CD4-positive, alpha-beta T cell treated with Interleukin-12 subunit alpha and Interleukin-12 subunit beta, for 1 hour (primary cell): ENCODE results near the gene KLK5.
"Not testable (repeated sequence)": the region's sequence is repeated elsewhere in the genome, so short reads cannot be mapped to it uniquely, and the experiment has no call there.

Experiments used
- DNase-seq: peaks from one replicate; pipeline ENCODE4 v3.0.0-alpha.2; 2020

The KLK5 gene

DNA sequence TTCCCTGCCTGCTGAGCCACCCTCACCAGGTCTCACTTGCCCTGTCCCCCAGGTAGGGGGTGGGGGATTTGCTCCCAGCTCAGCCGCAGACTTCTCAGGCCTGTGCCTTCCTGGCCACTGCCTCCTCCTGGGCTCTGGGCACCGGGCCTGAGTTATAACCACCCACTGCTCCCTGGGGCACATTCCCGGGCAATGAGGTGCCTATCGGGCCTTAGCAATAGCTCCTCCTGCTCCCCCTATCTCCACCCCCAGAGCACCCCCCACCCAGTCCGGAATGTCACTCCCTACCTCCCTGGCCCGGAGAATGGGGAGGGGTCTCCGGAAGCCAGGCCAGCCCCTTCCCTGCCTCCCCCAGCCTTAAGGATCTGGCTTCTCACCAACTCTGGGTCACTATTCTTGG, at the start of gene KLK5:
Gene KLK5 (minus strand): TSS at position 129 of the 400 bp plus-strand sequence. CDS start 381 bp downstream, outside the sequence.
- DNase-seq: no peak

GRCh38 chr19:51002089-51002532, 49.3 kb upstream of the KLK5 start:
- DNase-seq: no peak

DNA sequence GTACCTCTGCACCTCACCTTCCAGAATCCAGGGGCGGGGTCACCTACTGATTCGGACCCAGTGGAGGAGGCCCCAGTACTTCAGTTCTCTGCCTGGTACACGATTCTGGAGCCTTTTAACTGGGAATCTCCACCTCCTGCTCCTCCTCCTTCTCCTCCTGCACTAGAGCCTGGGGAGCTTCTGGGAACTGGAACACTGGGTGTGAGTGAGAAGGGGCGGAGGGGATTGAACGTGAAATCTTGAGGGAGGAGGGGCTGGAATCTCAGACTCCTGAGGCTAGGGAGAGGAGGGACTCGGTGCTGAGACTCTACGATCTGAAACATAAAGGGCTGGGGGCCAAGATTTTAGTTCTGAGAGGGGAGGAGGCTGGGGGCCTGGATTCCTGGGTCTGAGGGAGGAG, 48.7 kb upstream of the KLK5 start, which contains the start of gene KLK8:
Gene KLK8 (minus strand): TSS at position 90 of the 400 bp plus-strand sequence. CDS start 437 bp downstream, outside the sequence.
- DNase-seq: no peak

DNA sequence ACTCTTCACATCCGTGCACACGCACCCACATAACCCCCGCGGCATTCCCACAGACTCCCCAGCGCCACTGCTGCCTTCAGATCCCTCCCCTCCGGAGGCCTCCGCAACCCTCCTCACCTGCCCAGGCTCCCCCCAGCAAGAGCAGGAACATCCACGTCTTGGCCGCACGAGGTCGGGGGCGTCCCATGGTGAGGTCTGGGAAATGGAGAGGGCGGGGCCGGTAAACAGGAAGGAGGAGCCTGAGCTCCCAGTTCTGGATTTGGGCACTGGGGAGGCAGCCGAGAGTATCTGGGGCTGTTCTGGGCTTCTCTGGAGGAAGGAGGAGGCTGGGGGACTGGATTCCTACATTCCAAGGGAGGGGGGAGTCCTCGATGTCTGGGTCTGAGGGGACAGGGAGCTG, 48.1 kb upstream of the KLK5 start:
- no peak for DNase-seq

- no peak for DNase-seq
Measured at GRCh38 chr19:51000426-51000825, 47.6 kb upstream of the KLK5 start.

DNA sequence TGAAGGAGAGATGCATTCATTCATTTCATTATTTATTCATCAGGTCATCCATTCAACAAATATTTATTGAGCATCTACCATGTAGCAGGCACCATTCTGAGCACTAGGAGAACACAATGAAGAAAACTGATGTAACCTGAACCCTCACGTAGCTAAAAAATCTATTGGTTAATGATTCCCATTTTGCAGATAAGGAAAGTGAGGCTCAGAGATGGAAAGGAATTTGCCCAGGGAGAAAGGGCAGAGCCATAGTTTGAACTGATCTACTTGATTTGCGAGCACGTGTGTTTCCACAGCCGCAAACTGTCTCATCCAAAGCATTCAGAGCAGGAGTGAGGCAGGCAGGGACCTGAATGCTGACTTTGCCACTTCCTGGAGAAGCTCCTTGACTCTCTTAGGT, 45.8 kb upstream of the KLK5 start:
- no peak for DNase-seq

GRCh38 chr19:50998061-50998460, 45.2 kb upstream of the KLK5 start:
- no peak for DNase-seq

- DNase-seq: no peak
Measured at GRCh38 chr19:50994129-50994528, 41.3 kb upstream of the KLK5 start.

DNA sequence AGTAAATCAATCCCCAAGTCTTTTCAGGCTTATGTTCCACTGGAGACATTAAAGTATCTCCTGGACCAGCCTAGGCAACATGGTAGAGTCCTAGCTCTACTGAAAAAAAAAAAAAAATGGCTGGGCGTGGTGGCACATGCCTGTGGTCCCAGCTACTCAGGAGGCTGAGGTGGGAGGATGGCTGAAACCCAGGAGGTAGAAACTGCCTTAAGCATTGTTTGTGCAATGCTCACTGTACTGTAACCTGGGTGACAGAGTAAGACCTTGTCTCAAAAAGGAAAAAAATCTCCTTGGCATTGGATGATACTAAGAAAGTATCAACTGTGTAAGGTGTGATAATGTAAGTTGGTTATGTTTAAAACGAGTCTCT, 39.8 kb upstream of the KLK5 start:
- no peak for DNase-seq

- DNase-seq: not testable (repeated sequence)
Measured at GRCh38 chr19:50984416-50984815, 31.6 kb upstream of the KLK5 start.

DNA sequence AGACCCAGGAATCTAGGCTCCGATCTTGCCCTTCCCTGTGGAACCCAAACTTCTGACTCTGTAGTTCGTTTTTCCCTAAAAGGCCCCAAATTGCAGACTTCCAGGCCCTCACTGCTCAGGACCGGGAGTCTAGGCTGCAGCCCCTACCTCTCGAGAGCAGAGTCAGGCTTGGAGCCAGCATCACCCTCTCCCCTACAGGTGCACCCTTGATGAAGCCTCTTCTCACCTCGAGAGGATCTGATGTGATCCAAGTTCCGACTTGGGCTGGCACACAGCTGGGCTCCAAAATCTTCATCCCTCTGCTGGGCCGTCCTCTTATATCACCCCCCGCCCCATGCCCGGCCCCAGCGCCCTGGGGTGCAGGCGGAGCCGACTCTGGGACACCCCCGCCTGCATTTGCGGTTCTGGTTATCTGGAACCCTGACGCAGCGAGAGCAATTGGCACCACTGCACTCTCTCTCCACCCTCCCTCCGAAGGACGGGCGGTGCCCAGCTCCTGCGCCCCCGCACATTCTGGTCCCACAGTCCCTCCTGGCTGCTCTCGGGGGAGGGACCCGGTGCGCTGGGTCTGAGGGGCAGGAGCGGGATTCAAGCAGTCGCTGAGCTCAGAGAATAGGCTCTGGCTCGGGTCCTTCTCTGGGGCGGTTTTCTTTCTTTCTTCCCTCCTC, 30.9 kb upstream of the KLK5 start, which contains the start of gene KLK7:
Gene KLK7 (minus strand): TSS at position 293 of the 668 bp plus-strand sequence. CDS start 1,518 bp downstream, outside the sequence.
- DNase-seq: no peak

DNA sequence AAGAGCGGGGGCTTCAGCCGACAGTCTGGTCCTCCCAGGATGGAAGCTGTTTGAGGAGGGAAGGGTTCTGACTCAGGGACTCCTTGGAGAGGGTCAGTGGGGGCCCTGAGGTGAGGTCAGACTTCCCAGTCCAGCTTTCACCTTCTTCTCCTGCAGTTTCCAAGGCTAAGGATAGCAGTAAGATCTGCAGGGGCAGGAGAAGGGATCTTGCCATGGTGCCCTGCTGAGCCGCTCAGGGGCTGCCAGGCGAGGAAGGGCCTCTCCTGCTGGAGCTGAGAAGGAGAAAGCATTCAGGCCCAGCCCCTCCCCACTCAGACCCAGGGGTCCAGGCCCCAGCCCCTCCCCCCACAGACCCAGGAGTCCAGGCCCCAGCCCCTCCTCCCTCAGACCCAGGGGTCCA, 29.3 kb upstream of the KLK5 start:
- no peak for DNase-seq

DNA sequence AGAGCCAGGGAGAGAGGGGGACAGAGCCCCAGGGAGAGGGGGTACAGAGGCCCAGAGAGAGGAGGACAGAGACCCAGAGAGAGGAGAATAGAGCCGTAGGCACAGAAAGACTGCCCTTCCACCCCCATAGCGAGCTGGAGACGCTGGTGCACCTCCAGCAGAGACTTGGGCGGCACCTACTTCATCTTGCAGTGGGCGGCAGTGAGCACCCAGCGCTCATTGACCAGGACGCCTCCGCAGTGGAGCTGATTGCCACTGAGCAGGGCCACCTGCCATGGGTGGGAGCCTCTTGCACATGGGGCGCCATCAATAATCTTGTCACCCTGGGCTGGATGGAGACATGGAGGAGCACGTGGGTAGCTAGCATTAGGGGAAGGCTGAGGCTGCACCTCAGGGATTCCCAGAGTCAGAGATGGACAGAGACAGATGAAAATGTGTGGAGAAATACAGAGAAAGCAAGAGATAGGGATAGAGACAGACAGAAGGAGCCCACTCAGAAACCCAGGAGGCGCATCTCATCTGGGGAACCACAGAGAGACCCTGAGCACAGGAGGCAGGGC, 28.8 kb upstream of the KLK5 start:
- DNase-seq: no peak

- DNase-seq: no peak
Measured at GRCh38 chr19:50980208-50980607, 27.4 kb upstream of the KLK5 start.

DNA sequence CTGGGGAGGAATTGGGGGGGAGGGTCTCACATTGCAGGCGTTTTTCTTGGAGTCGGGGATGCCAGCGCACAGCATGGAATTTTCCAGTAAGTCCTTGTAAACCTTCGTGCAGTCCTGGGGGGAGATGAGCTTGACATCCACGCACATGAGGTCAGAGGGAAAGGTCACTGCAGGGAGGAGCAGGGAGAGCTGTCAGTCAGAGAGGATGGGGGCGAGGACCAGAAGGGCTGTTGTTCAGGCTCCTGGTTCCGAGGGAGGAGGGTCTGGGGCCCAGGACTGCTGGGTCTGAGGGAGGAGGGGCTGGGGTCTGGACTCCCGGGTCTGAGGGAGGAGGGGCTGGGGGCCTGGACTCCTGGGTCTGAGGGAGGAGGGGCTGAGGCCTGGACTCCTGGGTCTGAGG, 26.9 kb upstream of the KLK5 start:
- no peak for DNase-seq

- DNase-seq: no peak
Measured at GRCh38 chr19:50978772-50979390, 26.0 kb upstream of the KLK5 start.

DNA sequence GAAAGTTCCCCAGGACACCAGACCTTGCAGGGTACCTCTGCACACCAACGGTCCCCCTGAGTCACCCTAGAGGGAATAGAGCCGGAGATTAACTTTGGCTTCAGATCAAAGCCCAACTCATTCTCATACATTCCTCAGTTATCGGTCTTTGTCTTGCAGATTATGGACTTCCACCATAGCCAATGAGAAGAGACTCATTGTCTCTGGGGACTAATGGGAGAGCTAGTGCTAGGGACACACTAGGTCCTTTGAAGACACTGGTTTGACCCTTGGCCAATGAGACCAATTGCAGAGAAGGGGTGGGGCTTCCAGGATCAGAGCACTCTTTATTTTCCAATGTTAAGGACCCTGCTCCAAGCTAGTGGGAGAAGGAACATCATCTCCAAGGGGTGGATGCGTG, 24.8 kb upstream of the KLK5 start:
- no peak for DNase-seq

- DNase-seq: no peak
Measured at GRCh38 chr19:50975766-50976165, 22.9 kb upstream of the KLK5 start.

DNA sequence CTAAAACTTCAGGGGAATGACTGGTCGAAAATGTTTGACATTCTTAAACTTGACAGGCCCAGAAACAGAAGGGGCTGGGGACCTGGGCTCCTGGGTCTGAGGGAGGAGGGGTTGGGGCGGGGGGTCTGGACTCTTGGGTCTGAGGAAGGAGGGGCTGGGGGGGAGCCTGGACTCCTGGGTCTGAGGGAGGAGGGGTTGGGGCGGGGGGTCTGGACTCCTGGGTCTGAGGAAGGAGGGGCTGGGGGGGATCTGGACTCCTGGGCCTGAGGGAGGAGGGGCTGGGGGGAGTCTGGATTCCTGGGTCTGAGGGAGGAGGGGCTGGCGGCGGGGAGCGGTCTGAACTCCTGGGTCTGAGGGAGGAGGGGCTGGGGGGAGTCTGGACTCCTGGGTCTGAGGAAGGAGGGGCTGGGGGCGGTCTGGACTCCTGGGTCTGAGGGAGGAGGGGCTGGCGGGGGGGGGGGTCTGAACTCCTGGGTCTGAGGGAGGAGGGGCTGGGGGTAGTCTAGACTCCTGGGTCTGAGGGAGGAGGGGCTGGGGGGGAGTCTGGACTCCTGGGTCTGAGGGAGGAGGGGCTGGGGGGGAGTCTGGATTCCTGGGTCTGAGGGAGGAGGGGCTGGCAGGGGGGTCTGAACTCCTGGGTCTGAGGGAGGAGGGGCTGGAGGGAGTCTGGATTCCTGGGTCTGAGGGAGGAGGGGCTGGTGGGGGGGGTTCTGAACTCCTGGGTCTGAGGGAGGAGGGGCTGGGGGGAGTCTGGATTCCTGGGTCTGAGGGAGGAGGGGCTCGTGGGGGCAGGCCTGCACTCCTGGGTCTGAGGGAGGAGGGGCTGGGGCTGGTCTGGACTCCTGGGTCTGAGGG, 22.1 kb upstream of the KLK5 start:
- no peak for DNase-seq

DNA sequence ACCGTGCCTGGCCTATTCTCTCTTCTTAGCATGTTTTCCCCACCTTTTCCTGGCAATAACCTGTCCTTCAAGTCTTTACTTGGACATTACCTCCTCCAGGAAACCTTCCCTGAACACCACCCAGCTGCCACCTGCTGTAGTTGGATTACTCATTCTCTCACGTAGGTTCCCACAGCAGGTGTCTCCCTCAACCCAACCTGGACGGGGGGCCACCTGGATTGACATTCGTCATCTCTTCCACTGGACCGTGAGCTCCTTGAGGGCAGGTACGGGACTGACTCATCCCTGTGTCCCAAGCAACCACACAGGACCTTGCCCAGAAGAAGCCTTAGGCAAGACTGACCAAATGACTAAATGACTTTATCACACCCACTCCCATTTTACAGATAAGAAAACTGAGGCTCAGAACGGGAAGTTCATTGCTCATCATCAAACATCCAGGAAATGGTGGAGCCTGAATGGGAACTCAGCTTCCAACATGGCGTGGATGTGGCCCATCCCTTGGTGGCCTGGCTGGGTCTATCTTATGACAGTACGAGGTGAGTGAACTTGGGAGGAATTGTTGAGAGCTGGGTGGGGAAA, 20.0 kb upstream of the KLK5 start:
- DNase-seq: no peak

GRCh38 chr19:50969810-50970209, 17.0 kb upstream of the KLK5 start:
- not testable (repeated sequence) for DNase-seq

- no peak for DNase-seq
Measured at GRCh38 chr19:50969413-50969760, 16.5 kb upstream of the KLK5 start, which contains the start of gene KLK6. KLK6 (minus strand) TSS chr19:50969591; CDS start chr19:50968104, 1,487 bp downstream.
